Progenitor cell of endocrine pancreas (in vitro differentiated cells): Measurements from ENCODE around the gene AGTPBP1. TPM values are rescaled to one million over a fixed set of nuclear protein-coding genes. Genes with fewer than 3 reads are reported as not detected.

ENCODE experiments used
- DNase-seq: peaks from one replicate; pipeline ENCODE4 v3.0.0; 2021; ENCODE audit warnings: low spot score; ENCODE audit not compliant: unreplicated experiment
- H3K27ac Mint-ChIP-seq: 2 replicates; pipeline ENCODE4 v1.8.0; 2021; ENCODE audit warnings: mild to moderate bottlenecking, moderate library complexity, mixed read lengths
- H3K27me3 Mint-ChIP-seq: 2 replicates; pipeline ENCODE4 v1.8.0; 2021; ENCODE audit warnings: mixed read lengths
- H3K36me3 Mint-ChIP-seq: 2 replicates; pipeline ENCODE4 v1.8.0; 2022; ENCODE audit warnings: mixed read lengths; ENCODE audit not compliant: insufficient read depth
- H3K4me1 Mint-ChIP-seq: 2 replicates; pipeline ENCODE4 v1.8.0; 2021; ENCODE audit warnings: low read depth, mixed read lengths
- H3K4me3 Mint-ChIP-seq: 2 replicates; pipeline ENCODE4 v1.8.0; 2021; ENCODE audit warnings: low read depth, mild to moderate bottlenecking, moderate library complexity, mixed read lengths
- H3K9me3 Mint-ChIP-seq: 2 replicates; pipeline ENCODE4 v1.8.0; 2021; ENCODE audit warnings: low read depth, mixed read lengths
- total RNA-seq: library from RNA; stranded (reverse); gene quantifications from 2 replicates; pipeline ENCODE4 v1.2.1, GENCODE V29; 2021
- TF ChIP-seq, protein P1 (sequence below): fragments of 200-600 bp; sonication (generic); IDR thresholded peaks from one replicate; pipeline ENCODE4 v1.5.0; 2021; ENCODE audit warnings: antibody characterized with exemption, mild to moderate bottlenecking; ENCODE audit not compliant: unreplicated experiment

Gene AGTPBP1
- total RNA-seq, 1 donor from 2014 or later: 44.3 TPM

DNA sequence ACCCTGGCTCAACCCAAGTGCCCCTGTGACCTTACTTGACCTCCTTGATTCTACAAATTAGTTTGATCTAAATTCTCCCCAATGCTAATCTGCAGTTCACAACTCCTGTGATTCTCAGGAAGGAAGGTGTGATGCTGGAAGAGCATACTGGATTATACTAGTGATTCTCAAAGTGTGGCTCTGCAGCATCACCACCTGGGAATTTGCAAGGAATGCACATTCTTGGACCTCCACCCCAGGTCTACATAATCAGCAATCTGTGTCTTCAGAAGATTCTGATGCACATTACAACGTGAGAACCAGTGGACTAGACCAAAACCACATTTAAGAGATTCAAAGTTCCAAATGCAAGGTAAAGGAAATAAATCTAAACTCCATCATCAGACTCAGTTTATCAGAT is 198.6 kb downstream of the AGTPBP1 start:
- H3K27ac Mint-ChIP-seq: no peak overlapping the region
- no peak overlapping the region for H3K4me3 Mint-ChIP-seq
- peaks cover 6% of the 10 kb centered on the region for H3K4me1 Mint-ChIP-seq
- H3K9me3 Mint-ChIP-seq: no peaks in the 10 kb centered on the region
- TF ChIP-seq, protein P1, sequence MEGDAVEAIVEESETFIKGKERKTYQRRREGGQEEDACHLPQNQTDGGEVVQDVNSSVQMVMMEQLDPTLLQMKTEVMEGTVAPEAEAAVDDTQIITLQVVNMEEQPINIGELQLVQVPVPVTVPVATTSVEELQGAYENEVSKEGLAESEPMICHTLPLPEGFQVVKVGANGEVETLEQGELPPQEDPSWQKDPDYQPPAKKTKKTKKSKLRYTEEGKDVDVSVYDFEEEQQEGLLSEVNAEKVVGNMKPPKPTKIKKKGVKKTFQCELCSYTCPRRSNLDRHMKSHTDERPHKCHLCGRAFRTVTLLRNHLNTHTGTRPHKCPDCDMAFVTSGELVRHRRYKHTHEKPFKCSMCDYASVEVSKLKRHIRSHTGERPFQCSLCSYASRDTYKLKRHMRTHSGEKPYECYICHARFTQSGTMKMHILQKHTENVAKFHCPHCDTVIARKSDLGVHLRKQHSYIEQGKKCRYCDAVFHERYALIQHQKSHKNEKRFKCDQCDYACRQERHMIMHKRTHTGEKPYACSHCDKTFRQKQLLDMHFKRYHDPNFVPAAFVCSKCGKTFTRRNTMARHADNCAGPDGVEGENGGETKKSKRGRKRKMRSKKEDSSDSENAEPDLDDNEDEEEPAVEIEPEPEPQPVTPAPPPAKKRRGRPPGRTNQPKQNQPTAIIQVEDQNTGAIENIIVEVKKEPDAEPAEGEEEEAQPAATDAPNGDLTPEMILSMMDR: no peak
- H3K27me3 Mint-ChIP-seq: no peaks in the 10 kb centered on the region
- peaks cover 3% of the 10 kb centered on the region for H3K36me3 Mint-ChIP-seq
- no peak for DNase-seq

DNA sequence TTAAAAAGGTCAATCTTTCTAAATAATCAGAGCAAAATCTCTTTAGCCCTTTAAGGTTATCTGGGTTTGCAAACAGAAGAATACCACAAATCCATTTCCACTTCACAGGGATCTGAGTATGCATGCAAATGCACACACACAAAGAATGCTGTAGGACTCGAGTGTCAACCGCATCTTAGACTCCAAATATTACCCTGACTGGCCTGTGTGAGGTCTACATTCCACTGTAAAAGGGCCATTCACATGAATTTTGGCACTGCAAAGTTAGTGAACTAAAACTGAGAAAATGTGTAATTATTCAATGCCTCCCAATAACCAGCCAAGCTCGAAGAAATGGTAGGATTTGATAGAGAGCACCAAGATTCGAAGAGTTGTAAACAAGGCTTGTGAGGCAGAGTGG is 199.9 kb downstream of the AGTPBP1 start:
- DNase-seq: no peak
- Mint-ChIP-seq H3K4me1 (peaks cover 6% of the 10 kb centered on the region), H3K27me3 (no peaks in the 10 kb centered on the region), H3K27ac (no peak overlapping the region), H3K36me3 (peaks cover 3% of the 10 kb centered on the region), H3K4me3 (no peak overlapping the region), H3K9me3 (no peaks in the 10 kb centered on the region)
- TF ChIP-seq, protein P1: no peak

DNA sequence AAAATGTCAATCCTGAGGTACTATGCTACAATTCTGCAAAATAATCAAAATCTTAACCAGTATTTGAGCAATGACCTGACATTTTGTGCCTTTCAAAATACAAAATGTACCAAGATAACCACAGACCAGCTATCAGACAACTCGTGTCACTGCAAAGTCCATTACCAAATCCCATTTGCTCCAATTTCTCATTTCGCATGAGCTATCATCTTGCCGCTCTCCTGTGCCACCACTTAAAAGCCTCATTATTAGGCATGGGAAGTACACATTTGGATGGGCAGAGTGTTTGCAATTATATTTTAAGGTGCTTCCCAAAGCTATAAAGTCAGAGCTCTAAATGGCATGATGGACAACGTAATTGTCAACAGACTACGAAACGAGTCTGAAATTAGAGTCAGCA is 205.2 kb downstream of the AGTPBP1 start:
- H3K27ac Mint-ChIP-seq: no peak overlapping the region
- H3K9me3 Mint-ChIP-seq: no peaks in the 10 kb centered on the region
- H3K27me3 Mint-ChIP-seq: peaks cover 3% of the 10 kb centered on the region
- H3K4me1 Mint-ChIP-seq: peaks cover under 1% of the 10 kb centered on the region
- TF ChIP-seq, protein P1: no peak
- DNase-seq: no peak
- no peak overlapping the region for H3K4me3 Mint-ChIP-seq
- no peaks in the 10 kb centered on the region for H3K36me3 Mint-ChIP-seq

DNA sequence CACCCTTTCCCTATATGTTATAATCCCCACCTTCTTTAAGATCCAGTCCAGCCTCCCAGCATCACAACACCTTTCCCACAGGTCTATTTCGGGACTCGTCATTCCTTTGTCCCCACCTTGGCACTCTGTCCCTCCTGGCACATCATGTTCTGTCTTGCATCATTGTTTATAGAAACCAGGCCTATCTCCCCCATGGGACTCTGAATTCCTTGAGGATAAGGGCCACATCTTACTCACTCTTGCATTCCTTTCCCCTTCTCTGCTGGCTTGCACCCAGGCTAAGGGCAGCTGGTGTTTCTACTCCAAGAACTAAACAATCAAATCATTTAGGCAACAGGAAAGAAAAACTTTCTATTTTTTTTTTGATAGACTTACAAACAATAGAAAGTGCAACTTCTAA is 205.7 kb downstream of the AGTPBP1 start:
- Mint-ChIP-seq H3K27me3 (peaks cover 3% of the 10 kb centered on the region), H3K27ac (no peak overlapping the region), H3K4me3 (no peak overlapping the region), H3K36me3 (no peaks in the 10 kb centered on the region), H3K4me1 (no peaks in the 10 kb centered on the region), H3K9me3 (no peaks in the 10 kb centered on the region)
- DNase-seq: no peak
- TF ChIP-seq, protein P1: no peak

DNA sequence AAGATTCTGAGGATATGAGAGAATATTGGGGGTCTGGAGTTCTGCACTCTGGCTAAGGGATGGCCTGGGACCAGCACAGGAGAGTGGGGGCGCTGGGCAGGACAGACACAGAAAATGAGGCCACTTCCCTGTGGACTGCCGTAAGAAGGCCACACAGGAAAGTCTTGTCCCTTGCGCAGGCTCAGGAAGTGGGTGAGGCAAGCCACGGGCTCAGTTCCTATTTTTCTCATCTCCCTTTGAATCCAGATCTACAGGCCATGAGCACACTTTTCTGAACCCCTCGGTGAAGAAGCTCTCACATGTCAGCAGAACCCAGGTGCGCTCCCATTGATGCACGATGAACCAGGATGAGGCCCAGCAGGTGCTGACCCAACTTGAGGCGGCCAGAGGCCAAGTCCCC is 207.4 kb downstream of the AGTPBP1 start:
- Mint-ChIP-seq H3K4me3 (no peak overlapping the region), H3K27ac (no peak overlapping the region), H3K9me3 (no peaks in the 10 kb centered on the region), H3K36me3 (no peaks in the 10 kb centered on the region), H3K4me1 (no peaks in the 10 kb centered on the region), H3K27me3 (peaks cover 3% of the 10 kb centered on the region)
- DNase-seq: no peak
- TF ChIP-seq, protein P1: no peak
